ENCODE results near the gene COL5A1.

COL5A1 gene

DNA sequence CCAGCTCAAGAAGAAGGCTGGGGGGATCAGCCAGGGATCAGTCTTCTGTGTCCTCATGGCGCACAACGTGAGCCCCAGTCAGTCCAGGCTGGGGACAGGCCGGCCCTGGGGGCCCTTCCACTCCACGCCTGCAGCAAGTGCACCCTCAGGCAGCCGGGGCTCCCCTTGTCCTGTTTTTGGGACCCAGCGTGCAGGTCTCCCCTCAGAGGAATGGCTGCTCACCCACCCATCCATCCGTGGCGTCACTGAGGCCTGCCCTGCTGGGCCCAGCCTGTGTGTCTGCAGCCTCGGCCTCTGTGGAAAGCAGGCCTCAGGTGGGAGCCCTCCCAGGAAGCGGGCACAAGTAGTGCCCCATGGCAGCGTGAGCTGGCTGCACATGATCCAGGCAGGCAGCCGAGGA is 186.4 kb downstream of the COL5A1 start:
- no peak for DNase-seq

DNA sequence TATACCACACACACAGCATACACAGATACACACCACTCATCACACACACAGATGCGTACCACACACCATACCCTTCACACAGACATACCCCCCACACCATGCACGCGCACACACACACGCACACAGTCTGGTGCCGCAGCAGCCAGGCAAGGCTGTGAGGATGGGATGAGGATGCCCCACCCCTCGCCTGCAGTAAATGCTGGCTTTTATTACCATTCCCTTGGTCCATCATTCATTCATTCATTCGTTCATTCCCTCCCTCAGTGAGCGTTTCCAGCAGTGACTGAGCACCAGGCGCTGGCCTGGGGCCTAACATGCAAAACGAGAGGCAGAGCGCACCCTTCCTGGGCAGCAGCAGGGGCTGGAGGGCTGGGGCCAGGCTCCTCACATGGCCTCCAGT is 187.3 kb downstream of the COL5A1 start:
- no peak for DNase-seq

DNA sequence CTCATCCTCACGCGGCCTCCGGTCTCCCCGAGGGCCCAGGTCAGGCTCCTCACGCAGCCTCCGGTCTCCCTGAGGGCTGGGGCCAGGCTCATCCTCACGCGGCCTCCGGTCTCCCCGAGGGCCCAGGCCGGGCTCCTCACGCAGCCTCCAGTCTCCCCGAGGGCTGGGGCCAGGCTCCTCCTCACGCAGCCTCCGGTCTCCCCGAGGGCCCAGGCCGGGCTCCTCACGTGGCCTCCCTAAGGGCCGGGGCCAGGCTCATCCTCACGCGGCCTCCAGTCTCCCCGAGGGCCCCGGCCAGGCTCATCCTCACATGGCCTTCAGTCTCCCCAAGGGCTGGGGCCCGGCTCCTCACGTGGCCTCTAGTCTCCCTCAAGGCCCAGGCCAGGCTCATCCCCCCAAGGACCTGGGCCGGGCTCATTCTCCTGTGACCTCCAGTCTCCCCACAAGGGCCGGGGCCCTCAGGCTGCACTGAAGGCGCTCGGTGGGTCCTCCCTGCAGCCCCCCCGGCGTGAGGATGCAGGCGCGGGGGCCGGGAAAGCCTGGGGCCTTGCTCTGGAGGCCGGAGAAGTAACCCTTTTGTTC is 187.8 kb downstream of the COL5A1 start:
- no peak for DNase-seq

DNA sequence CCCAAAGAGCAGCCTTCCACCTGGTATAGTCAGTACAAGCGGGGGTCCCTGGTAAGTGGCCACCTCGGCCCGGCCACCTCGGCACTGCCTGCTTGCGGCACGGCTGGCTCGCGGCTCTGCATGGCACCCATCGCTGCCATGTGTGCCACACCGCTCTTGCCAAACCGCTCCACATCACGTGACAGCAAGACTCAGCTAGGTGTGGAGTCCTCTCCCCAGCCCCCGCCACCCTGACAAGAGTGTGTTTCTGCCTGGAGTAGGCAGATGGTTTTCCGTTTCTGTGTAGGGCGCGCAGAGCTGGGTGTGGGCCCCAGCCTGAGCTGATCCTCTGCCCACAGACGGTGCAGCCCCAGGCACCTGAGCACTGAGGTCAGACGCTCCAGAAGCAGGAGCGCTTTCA is 188.5 kb downstream of the COL5A1 start:
- no peak for DNase-seq

DNA sequence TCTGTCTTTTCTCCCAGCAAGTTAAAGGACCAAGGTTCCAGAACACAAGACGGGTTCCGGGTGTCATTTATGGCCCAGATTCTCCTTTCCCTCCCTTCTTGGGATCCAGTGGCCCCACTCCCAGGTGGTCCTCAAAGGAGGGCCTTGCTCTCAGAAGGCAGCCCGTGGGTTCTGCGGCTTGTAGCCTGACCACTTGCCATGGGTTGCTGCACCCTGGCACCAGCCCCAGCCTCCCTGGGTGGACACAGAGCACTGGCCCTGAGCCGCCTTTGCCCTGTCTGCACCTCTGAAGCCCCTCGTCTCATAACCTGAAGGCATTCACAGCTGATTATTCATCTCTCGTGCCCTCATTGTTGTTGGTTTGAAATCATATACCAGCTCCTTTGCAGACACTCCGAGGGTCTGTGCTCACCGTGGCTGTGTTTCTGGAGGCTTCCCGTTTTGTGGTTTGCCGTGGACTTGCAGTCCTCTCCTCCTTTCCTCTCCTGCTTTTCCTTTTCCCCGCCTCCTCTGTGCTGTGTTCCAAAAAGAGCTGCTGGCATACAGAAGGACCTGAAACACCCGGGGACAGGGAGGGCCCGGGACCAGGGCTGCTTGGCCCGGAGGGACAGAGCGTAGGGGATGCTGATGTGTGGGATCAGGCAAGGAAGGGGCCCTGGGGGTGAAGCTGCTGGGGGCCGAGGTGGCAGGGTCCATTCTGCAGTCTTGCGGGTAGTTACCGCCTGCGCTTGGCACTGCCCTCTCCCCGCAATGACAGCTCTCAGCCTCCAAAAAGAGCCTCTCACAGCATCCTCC is 189.5 kb downstream of the COL5A1 start:
- no peak for DNase-seq

DNA sequence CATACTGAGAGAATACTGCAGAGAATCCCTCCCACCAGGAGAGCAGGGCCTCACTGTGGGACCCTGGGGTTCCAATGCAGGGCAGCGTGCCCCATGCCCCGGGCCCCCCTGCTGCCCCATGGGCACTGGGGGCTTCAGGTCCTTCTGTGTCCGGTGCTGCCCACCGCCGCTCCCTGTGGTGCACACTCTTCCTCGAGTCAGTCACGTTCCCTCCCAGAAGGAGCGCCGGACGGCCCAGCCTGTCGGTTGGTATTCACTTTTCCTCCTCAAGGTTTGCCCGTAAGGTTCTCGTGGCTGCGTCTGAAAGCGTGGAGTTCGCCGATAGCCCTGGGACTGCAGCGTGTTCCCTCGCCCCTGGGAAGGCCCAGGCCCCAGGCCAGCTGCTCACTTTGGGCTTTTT is 190.9 kb downstream of the COL5A1 start:
- DNase-seq: no peak

DNA sequence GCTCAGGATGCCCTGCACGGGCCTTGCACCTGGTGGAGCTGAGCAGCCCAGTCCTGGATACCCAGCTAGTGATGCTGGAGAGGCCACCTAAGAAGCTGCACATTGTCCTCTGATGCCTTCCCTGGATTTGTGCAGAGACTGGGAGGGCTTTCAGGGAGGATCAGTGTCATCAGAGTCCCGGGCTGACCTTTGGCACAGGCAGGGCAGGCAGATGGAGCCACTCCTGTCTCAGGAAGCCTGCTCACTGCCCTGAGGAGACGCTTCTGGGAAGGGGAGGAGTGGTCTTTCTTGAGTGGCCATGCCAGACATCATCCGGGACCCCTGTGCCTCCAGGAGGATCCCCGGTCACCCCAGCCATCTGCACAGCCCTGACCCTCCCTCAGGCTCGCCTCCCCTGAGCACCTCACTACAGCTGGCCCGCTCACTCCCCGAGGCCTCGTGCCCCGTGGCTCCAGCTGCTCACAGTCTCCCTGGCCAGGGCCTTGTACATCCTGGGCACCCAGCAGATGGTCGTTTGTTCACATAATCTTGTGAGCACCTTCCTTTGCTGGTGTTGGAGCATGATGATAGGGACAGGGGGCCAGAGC is 191.8 kb downstream of the COL5A1 start:
- DNase-seq: no peak

DNA sequence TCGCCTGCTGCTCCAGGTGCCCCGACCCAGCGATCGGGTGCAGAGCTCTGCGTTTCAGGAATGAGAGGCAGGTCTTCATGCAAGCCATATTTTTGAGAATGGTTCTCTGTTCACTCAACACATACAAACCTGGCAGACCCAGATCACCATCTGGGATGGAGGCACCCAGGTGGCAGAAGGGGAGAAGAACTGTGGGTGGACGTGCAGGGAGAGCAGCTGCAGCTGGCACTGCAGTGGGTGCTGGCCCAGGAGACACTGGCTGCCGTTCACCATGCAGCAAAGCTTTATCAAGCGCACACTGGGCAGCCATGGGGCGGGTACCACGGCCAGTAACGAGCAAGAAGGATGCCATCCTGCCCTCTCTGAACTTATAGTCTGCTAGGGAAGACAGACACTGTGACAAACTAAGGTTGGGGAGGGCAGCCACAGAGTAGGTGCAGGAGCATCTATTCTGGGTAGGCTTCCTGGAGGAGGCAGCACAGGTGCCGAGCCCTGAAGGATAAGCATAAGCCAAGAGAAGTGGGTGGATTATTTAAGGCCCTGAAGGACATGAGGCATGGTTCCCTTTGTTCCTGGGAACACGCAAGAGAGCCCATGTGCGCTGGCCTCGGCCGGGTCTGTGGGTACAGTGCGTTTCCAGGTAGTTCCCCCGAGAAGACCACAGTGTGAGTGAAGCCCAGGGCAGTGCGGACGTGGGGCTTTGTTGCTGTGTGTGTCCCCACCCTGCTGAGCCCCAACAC is 192.8 kb downstream of the COL5A1 start:
- no peak for DNase-seq

DNA sequence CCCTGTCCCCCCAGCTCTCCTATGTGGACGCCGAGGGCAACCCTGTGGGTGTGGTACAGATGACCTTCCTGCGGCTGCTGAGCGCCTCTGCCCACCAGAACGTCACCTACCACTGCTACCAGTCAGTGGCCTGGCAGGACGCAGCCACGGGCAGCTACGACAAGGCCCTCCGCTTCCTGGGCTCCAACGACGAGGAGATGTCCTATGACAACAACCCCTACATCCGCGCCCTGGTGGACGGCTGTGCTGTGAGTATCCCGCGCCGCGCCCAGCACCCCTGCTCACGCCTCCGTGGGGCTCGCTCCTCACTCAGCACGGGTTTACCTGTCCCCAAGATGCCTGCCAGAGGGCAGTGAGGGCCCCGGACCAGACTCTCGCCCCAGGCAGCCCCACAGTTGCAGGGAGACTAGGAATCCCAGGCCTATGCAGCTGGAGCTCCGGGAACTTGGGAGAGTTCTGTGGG is 193.4 kb downstream of the COL5A1 start:
- no peak for DNase-seq

DNA sequence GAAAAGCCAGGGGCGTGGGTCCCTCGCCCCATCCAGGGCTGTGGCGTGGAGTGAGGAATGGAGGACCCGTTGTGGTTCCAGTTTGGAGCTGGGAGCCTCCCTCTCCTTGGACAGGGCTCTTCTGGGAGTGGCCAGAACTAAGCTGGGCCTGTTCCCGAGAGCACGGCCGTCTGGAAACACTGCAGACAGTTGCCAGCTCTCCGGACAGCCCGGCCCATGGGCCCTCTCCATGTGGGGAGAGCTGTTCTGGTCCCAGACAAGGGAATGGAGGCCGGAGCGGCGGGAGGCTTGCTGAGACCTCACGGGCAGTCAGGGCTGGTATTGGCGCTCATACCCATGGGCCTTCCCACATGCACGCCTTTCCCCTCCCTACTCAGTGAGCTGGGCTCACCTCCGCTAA is 193.8 kb downstream of the COL5A1 start:
- DNase-seq: no peak

DNA sequence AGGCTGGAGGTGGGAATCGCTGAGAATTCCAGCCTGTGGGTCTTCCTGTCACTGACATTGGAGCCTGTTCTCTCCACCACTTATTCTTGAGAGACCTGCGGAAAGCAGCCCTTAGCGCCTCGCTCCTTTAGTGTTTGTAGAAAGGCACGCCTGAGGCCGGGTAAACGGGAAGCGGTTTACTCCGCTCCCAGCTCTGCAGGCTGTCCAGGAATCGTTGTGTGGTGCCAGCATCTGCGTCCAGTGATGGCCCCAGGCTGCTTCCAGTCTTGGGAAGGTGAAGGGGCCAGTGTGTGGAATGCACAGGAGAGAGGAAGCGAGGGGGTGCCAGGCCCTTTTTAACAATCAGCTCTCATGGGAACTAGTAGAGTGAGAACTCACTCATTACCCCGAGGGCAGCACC is 194.4 kb downstream of the COL5A1 start:
- no peak for DNase-seq

DNA sequence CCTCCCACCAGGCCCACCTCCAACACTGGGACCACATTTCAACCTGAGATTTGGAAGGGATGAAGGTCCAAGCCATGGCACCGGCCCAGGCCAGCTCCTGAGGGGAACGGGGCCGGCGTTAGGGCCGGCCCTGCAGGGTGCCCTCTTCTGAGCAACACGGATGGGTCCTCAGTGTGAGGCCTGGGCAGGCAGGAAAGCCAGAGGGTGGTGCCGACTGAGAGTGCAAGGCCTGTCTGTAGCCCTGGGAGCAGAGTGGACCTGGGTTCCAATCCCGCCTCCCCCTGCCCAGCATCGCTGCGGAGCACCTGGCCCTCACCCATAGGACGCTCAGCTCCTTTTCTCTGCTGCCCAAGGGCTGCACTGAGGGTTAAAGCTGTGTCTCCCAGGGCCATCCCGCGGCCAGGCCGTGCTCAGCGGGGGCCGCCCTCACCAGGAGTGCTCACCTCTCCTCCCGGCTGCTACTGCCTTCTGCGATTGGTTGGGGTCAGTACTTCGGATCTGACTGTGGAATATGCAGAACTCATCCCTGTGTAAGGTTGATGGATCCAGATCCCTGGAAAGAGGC is 194.9 kb downstream of the COL5A1 start:
- no peak for DNase-seq

DNA sequence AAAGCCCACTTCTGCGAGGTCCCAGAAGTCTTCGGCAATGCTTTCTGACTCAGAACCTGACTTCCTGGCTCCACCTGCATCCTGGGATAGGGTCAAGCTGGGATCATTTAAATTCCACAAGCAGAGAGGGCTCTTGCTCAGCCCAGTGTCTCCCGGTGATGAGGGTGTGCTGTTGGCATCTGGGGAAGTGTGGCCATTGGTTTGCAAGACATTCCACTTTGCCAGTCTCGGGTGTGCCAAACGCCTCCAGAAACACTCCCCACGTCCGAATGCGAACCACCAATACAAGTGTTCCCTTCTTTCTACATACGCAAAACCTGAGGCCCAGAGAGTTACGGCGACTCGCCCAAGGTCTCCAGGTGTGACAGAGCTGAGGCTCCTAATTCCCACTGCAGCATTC is 195.9 kb downstream of the COL5A1 start:
- no peak for DNase-seq

DNA sequence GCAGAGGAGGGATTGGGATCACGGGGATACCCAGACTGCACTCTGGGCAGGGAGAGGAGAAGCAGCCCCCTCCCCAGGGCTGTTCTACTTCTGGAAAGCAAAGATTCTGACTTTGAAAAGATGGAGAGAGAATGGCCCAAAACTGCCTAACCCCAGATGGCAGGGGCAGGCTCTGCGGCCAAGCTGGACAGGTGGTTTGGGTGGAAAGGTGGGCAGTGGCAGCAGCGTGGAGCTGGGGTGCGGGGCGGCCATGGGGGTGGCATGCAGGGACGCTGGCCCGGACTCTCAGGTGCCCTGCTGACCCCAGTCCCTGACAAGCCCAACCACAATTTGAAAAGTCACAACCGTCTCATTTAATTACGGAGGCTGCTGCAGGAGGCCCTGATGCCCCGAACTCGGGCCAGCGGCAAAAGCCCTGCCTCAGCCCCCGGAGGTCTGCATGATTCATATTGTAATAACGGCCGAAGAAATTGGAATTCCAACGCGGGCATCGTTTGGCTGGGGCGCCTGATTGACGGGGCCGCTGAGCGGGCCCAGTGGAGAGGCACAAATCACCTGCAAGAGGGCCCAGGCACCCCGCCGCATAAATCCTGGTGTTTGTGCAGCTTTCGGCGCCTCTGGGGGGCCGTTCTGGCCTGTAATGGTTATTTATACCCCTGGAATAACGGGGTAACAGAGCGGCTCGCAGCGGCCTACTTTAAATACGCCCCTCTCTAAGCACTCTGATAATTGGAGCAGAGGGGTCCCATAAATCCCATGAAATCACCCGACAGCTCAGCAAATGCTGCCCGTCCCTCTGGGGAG is 197.2 kb downstream of the COL5A1 start:
- DNase-seq: no peak

DNA sequence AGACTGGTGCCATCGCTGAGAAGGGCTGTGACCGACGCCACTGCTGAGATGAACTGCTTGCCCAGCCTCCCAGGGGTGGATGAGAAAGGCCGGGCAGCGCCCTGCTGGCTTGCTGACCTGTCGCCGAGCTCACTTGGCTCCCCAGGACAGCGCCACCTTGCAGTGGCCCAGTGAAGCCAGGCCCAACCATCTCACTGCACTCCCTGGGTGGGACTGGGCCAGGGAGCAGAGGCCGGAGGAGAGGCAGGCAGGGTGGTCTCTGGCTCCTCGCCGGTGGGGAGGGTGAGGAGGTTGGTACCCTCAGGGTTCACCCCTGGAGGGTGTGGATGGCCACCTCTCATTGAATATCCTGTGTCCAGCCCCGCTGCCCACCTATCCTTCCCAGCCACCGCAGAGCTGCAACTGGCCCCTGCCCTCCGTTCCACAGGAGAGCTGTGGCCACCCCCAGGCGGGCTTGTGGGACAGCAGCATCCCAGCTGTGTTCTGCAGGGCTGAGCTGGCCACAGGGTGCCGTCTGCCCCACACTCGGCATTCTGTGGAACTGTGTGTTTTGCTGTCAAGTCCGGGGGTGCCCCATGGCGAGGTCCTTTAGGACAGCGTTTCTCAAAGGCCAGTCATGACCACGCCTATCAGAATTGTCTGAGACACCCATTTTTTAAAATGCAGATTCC is 198.0 kb downstream of the COL5A1 start:
- no peak for DNase-seq

DNA sequence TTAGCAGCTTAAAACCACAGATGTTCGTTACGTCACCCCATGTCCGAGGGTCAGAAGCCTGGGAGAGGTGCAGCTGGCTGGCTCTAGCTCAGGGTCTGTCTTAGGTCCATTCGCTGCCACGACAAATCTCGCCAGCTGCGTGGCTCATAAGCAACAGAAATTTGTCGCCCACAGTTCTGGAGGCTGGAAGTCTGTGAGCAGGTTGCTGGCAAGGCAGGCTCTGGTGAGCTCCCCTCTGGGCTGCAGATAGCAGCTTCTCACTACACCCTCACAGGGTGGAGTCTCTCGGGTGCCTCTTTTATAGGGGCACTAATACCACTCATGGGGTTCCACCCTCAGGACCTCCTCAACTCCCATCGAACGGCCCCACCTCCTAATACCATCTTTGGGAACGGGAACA is 198.9 kb downstream of the COL5A1 start:
- no peak for DNase-seq

DNA sequence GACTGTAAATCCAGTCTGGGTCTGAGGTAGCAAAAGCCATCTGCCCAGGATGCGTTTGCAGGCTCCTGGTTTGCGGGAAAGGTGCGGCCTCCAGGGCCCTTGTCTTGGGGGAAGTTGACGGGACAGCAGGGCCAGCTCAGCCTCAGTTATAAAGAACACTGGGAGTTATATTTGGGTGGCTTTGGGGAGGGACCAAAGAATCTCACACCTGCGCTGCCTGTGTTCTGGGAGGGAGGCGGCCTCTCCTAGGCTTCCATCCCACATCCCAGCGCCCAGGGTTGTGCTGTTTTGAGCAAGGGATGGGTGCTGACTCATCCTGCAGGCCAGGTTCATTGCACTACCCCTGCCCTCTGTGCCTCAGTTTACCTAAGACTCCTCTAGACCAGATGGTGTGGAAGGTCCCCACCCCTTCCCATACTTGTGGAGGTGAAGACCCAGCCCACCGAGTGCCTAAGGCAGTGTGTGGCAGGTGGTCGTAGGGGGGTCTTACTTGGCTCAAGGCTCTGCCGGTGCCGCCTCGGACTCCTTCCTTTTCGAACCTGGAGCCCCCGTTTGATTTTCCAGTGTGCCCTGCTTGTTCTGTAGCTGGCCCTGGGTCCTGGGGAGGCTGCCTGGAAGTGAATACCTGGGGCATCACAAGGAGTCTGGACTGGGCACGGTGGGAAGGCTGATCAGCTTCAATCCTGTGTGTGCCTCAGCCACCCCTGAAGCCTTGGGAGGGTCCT is 199.7 kb downstream of the COL5A1 start:
- DNase-seq: no peak

DNA sequence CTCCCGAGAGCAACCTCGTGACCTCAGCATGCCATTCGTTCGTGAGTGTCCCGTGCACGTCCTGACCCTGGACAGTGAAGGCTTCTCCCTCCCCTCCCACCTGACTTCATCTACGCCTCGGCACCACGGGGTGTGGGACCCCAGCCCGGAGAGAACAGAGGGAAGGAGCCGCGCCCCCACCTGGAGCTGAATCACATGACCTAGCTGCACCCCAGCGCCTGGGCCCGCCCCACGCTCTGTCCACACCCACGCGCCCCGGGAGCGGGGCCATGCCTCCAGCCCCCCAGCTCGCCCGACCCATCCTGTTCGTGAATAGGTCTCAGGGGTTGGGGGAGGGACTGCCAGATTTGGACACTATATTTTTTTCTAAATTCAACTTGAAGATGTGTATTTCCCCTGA is 200.7 kb downstream of the COL5A1 start:
- no peak for DNase-seq

DNA sequence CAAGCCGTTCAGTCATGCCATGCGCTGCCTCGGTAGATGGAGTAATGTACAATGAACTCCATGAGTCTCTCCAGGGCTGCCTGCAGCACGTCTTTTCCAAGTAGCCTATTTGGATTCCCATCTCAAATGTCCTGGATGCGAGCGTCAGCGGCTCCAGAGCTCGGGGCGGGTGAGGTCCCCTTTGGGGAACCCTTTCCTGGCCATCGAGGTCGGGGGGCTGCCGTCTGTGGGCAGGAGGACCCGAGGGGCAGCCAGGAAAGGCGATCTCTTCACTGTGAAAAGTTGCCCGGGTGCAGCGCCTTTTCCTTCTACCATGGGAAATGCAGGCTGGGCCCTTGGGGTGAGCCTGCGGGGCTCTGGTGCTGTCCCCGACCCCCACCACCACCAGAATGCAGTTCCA is 202.1 kb downstream of the COL5A1 start:
- no peak for DNase-seq

DNA sequence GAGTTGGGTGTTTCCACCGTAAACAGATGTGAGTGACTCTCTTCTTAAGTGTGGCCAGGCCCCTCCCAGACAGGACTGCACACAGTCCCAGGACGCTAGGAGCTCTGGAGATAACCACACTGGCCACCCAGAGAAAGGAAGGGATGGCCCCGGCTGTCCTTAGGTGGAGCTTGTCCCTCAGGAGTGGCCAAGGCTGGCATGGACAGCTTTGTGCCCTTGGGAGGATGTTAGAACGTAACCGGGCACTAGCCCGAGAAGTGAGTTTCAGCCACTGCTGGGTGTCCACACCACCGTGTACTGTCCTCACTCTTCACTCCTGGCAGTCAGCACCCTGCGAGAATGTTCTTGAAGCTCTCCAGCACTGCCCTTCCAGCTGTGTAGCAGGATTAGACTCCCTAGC is 203.2 kb downstream of the COL5A1 start:
- DNase-seq: no peak

DNA sequence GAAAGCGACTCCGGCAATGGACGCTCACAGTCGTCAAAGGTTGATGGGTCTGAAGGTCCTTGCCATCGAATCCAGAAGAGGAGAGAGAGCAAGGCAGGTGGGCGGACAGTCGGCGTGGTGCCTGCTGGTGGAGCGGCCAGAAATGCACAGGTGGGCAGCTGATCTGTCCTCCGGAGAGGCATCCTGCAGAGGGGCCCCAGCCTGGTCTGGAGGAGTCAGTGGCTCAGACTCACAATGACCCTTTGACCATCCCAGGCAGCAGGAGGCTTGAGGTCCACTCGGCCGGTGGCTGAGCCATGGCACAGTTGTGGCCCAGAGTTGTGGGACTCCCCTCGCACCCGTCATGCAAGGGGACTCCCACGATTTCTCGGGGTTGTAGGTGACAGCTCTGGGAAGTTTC is 204.6 kb downstream of the COL5A1 start:
- no peak for DNase-seq

All from CD4-positive, alpha-beta T cell treated with Interleukin-12 subunit alpha and Interleukin-12 subunit beta, for 1 hour (primary cell).